ENCODE results near the gene ACKR3. TPM values are rescaled to one million over a fixed set of nuclear protein-coding genes. Genes with fewer than 3 reads are reported as not detected.

The ACKR3 gene
- total and polyA plus RNA-seq, 3 donors from 2014 or later = 22.8 to 52.8 (median 35.5) TPM

DNA sequence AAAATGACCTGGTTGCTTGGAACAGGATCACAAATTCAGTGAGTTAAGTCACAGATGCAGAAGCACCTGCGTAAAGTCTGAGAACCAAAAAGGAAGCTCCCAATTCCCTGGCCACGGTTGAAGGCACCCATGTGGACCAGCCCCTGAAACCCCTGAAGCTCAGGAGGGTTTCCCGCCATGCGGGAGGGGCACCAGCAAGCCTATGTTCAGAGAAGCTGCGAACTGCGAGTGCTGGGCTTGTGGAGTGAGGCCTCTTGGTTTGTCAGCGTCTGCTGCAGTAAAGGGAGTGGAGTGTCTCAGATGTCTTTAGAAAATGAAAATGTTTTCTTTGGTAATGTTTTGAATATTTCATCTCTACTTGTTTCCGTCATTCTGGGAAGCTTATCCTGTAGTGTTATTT, 16.1 kb upstream of the ACKR3 start:
- WGBS, 2 donors = 91 to 97% methylated on average over 8 of the region's 8 CpGs
- no peak for DNase-seq

DNA sequence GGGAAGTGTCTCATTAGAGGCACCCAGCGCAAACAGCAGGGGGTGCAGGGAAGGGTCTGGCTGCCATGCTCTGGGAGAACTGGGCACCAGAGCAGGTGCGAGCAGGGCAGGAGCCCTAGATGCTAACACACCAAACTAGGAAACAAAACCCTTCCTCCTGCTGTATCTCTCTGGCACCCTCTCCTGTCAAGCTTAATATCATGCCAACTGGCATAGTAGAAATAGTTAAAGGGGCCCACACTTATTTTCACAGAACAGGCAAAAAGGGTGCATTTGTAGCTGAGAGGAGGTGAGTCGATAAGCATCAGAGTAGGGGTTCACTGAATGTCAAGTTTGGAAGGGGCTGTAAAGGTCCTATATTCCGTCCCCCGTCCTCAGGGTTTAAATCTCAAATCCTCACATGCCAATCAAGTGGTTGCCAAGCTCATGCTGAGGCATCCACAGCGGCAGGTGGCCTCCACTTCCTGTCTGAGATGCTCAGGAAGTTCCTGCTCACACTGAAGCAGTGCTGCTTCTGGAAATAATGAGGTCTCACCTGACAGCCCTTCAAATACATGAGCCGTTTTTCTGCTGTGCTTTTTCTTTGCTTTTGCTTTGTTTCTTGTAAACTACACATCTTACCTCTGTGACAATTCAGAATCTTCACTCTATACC, 14.9 kb upstream of the ACKR3 start:
- Histone ChIP-seq H3K27ac (no peak overlapping the region), H3K4me1 (no peaks in the 10 kb centered on the region), H3K36me3 (ENCODE audit: low read depth, missing control alignments) (no peaks in the 10 kb centered on the region), H3K4me3 (no peak overlapping the region), H3K9me3 (no peaks in the 10 kb centered on the region), H3K27me3 (no peaks in the 10 kb centered on the region)
- WGBS, 2 donors = 84 to 91% methylated on average over 5 to 7 of the region's 7 CpGs
- intact Hi-C loops (cut with DNase I; ENCODE audit: low total_unique reads) = no loop called here
- no peak for TF ChIP-seq POLR2A (IDR thresholded peaks at IDR 0.05)
- TF ChIP-seq, protein P1, sequence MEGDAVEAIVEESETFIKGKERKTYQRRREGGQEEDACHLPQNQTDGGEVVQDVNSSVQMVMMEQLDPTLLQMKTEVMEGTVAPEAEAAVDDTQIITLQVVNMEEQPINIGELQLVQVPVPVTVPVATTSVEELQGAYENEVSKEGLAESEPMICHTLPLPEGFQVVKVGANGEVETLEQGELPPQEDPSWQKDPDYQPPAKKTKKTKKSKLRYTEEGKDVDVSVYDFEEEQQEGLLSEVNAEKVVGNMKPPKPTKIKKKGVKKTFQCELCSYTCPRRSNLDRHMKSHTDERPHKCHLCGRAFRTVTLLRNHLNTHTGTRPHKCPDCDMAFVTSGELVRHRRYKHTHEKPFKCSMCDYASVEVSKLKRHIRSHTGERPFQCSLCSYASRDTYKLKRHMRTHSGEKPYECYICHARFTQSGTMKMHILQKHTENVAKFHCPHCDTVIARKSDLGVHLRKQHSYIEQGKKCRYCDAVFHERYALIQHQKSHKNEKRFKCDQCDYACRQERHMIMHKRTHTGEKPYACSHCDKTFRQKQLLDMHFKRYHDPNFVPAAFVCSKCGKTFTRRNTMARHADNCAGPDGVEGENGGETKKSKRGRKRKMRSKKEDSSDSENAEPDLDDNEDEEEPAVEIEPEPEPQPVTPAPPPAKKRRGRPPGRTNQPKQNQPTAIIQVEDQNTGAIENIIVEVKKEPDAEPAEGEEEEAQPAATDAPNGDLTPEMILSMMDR (IDR thresholded peaks at IDR 0.05) = no peak
- no peak for DNase-seq

More for the DNA sequence above, 16.1 kb upstream of the ACKR3 start:
- TF ChIP-seq, protein P1 (IDR thresholded peaks at IDR 0.05) = no peak
- TF ChIP-seq POLR2A (IDR thresholded peaks at IDR 0.05) = no peak
- Histone ChIP-seq H3K4me1 (no peaks in the 10 kb centered on the region), H3K4me3 (no peak overlapping the region), H3K36me3 (ENCODE audit: low read depth, missing control alignments) (no peaks in the 10 kb centered on the region), H3K27ac (no peak overlapping the region), H3K9me3 (no peaks in the 10 kb centered on the region), H3K27me3 (no peaks in the 10 kb centered on the region)
- intact Hi-C loops (cut with DNase I; ENCODE audit: low total_unique reads) = no loop called here

DNA sequence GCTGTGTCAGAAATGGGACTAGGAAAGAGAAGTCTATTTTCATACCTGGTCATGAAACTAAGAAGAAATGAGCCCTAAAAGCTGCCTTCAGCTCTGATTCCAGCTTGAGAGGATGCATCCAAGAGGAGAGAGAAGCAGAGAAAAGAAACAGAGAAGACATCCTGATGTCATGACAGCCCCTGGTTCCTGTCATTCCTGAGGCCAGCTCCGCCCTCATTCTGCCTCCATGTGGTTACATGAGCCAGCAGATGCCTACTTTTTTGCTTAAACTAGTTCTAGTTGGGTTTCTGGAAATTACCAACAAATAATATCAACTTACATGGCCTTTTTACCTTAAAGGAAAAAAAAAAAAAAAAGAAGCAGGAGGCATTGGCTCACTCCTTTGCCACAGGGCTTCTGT, 14.1 kb upstream of the ACKR3 start:
- Histone ChIP-seq H3K4me1 (no peaks in the 10 kb centered on the region), H3K4me3 (no peak overlapping the region), H3K27ac (no peak overlapping the region), H3K9me3 (no peaks in the 10 kb centered on the region), H3K27me3 (no peaks in the 10 kb centered on the region), H3K36me3 (ENCODE audit: low read depth, missing control alignments) (no peaks in the 10 kb centered on the region)
- WGBS, 2 donors = 53 to 97% methylated on average over 1 of the region's 1 CpG
- intact Hi-C loops (cut with DNase I; ENCODE audit: low total_unique reads) = no loop called here
- TF ChIP-seq, protein P1 (IDR thresholded peaks at IDR 0.05) = no peak
- no peak for DNase-seq

DNA sequence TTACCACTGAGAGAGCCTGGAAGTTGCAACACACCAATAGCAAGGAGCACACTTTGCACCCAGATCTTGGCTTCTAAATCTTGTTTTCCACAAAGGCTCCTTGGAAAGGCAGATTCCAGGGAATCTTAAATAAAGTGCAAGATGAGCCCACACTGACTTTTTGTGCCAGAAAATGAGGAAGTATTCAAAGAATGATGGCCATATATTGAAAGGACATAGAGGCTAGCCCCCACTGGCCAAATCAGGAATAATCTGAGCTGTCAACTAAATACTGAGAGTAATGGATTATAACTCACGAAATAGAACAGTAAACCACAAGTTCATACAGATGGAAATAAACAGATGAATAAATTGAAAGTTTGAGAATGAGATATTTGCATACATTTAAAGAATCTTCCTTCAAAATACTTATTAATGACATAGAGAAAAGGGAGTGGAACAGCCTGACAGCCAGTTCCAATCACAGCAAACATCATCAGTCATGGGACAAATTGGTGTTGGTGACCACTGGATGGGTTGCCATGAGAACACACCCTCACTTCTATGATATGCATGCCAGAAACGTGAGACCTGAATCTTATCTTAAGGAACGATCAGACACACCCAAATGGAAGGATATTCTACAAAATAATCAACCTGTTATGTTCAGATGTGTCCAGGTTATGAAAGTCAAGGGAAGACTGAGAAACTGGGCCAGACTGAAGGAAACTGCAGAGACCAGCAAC, 12.2 kb upstream of the ACKR3 start:
- no peaks in the 10 kb centered on the region for H3K9me3 ChIP-seq
- 38 to 57% methylated on average over 3 of the region's 3 CpGs for WGBS, 2 donors
- intact Hi-C loops (cut with DNase I; ENCODE audit: low total_unique reads) = no loop called here
- H3K36me3 ChIP-seq (ENCODE audit: low read depth, missing control alignments) = no peaks in the 10 kb centered on the region
- no peak for DNase-seq
- no peak overlapping the region for H3K27ac ChIP-seq
- no peak for TF ChIP-seq POLR2A (IDR thresholded peaks at IDR 0.05)
- TF ChIP-seq, protein P1 (IDR thresholded peaks at IDR 0.05) = no peak
- H3K4me1 ChIP-seq = no peaks in the 10 kb centered on the region
- H3K4me3 ChIP-seq = no peak overlapping the region
- no peaks in the 10 kb centered on the region for H3K27me3 ChIP-seq

Data from testis (tissue), 3 donors.